PFSK-1 (cell line): ENCODE data around the gene ZBTB16.

Experiments used
- FOXP2 ChIP-seq: optimal IDR thresholded peaks from 2 replicates; pipeline ENCODE3; 2011; ENCODE audit warnings: borderline replicate concordance, control low read depth, inconsistent platforms; ENCODE audit not compliant: insufficient read depth; ENCODE audit errors: extremely low read length, extremely low read depth
- TAF1 ChIP-seq: IDR thresholded peaks from 2 replicates; pipeline ENCODE4 v1.6.1; 2012; ENCODE audit warnings: low read length, control low read depth, borderline replicate concordance; ENCODE audit not compliant: insufficient read depth

DNA sequence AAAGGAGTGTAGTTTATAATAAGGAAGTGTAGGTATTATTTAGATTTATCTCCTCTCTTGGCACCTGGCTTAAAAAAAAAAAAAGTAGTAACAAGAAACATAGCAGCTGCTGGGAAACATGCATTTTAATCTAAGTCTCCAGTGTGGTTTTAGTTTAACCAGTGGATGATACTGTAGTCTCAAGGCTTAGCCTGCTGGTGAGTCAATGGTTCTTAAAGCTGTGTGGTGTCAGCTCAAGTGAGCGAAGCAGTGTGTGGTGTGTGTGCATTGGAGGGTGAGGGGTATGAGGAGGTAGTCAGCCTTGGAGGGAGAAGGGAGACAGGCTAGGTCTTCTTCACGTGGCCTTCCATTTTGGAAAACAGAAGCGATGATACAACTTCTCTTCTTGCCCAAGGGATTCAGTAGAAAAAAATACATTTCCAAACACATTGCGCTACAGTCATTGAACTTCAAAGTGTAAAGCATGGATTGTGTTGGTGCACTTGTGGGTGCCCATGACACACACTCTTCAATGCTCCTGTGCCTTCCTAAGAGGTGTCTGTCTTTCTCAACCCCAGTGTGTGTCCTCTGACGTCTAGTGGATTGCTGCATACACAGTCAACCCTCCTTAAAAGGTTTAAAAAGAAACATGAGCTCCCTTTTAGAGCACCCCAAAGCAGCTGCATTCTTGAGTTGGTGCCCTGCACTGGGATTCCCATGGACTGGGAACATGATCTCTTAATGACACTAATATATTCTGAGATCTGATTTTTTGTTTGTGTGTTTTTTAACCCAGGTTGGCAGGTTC lies 40.1 kb downstream of the ZBTB16 start:
- TF ChIP-seq TAF1 (no peak), FOXP2 (no peak)
